ENCODE results near the gene ARHGAP26.

ARHGAP26 gene

GRCh38 chr5:143168171-143168741 lies 398.1 kb downstream of the ARHGAP26 start:
- no peak overlapping the region for H3K4me3 ChIP-seq (ENCODE audit: low read depth, low read length)

GRCh38 chr5:143168921-143169810 lies 399.0 kb downstream of the ARHGAP26 start:
- no peak overlapping the region for H3K4me3 ChIP-seq (ENCODE audit: low read depth, low read length)
- no peak for TF ChIP-seq CTCF (IDR thresholded peaks at IDR 0.05; ENCODE audit: borderline replicate concordance, insufficient read depth, low read depth, low read length)

More at GRCh38 chr5:143168171-143168741, 398.1 kb downstream of the ARHGAP26 start:
- no peak for TF ChIP-seq CTCF (IDR thresholded peaks at IDR 0.05; ENCODE audit: borderline replicate concordance, insufficient read depth, low read depth, low read length)

GRCh38 chr5:143170104-143170503 lies 399.9 kb downstream of the ARHGAP26 start:
- TF ChIP-seq CTCF (IDR thresholded peaks at IDR 0.05; ENCODE audit: borderline replicate concordance, insufficient read depth, low read depth, low read length) = no peak
- H3K4me3 ChIP-seq (ENCODE audit: low read depth, low read length) = no peak overlapping the region

GRCh38 chr5:143170977-143171376 lies 400.8 kb downstream of the ARHGAP26 start:
- H3K4me3 ChIP-seq (ENCODE audit: low read depth, low read length) = no peak overlapping the region
- TF ChIP-seq CTCF (IDR thresholded peaks at IDR 0.05; ENCODE audit: borderline replicate concordance, insufficient read depth, low read depth, low read length) = no peak

- H3K4me3 ChIP-seq (ENCODE audit: low read depth, low read length) = no peak overlapping the region
- TF ChIP-seq CTCF (IDR thresholded peaks at IDR 0.05; ENCODE audit: borderline replicate concordance, insufficient read depth, low read depth, low read length) = no peak
Observed at GRCh38 chr5:143172739-143173138, 402.6 kb downstream of the ARHGAP26 start.

GRCh38 chr5:143173139-143173889 lies 403.1 kb downstream of the ARHGAP26 start:
- no peak for TF ChIP-seq CTCF (IDR thresholded peaks at IDR 0.05; ENCODE audit: borderline replicate concordance, insufficient read depth, low read depth, low read length)
- H3K4me3 ChIP-seq (ENCODE audit: low read depth, low read length) = no peak overlapping the region
